ENCODE data around the gene TADA2B. TPM values are rescaled to one million over a fixed set of nuclear protein-coding genes. Genes with fewer than 3 reads are reported as not detected.

Gene TADA2B
- total RNA-seq, 2 donors from 2014 or later = 17.3 to 17.5 TPM

- H3K27me3 Mint-ChIP-seq (ENCODE audit: insufficient read depth) = peaks cover 26% of the 10 kb centered on the region
Measured at GRCh38 chr4:7070729-7071511, 27.7 kb downstream of the TADA2B start.

GRCh38 chr4:7073059-7073458, 29.9 kb downstream of the TADA2B start:
- H3K9me3 ChIP-seq (ENCODE audit: control insufficient read depth, low read length) = no peaks in the 10 kb centered on the region
- H3K36me3 ChIP-seq (ENCODE audit: control insufficient read depth, insufficient read depth, low read length) = no peaks in the 10 kb centered on the region
- H3K4me1 ChIP-seq (ENCODE audit: control insufficient read depth, insufficient read depth, low read length) = no peaks in the 10 kb centered on the region
- H3K4me3 ChIP-seq (ENCODE audit: low read length) = no peak overlapping the region
- DNase-seq = no peak
- H3K9ac ChIP-seq (ENCODE audit: extremely low read depth, low read length, poor library complexity, severe bottlenecking) = no peak overlapping the region
- Mint-ChIP-seq H3K9me3 (no peaks in the 10 kb centered on the region), H3K4me3 (no peak overlapping the region), H3K36me3 (ENCODE audit: low read depth) (no peaks in the 10 kb centered on the region), H3K27ac (no peak overlapping the region), H3K4me1 (peaks cover 3% of the 10 kb centered on the region), H3K27me3 (ENCODE audit: insufficient read depth) (peaks cover 33% of the 10 kb centered on the region)
- peaks cover 22% of the 10 kb centered on the region for H3K27me3 ChIP-seq (ENCODE audit: control insufficient read depth, insufficient read depth, low read length, poor library complexity, severe bottlenecking)
- no peak for TF ChIP-seq CTCF (conservative IDR thresholded peaks at IDR 0.05)
- WGBS, 2 experiments (ENCODE audit: insufficient coverage in 1 of 2, insufficient read length in 1 of 2) = 91 to 92% methylated on average over 14 of the region's 14 CpGs
- no peak overlapping the region for H3K27ac ChIP-seq (ENCODE audit: low read depth, low read length)

More at GRCh38 chr4:7070729-7071511, 27.7 kb downstream of the TADA2B start:
- H3K4me1 ChIP-seq (ENCODE audit: control insufficient read depth, insufficient read depth, low read length) = no peaks in the 10 kb centered on the region
- Mint-ChIP-seq H3K9me3 (no peaks in the 10 kb centered on the region), H3K27ac (no peak overlapping the region), H3K4me1 (peaks cover 8% of the 10 kb centered on the region), H3K4me3 (no peak overlapping the region), H3K36me3 (ENCODE audit: low read depth) (no peaks in the 10 kb centered on the region)
- TF ChIP-seq CTCF (conservative IDR thresholded peaks at IDR 0.05) = peak; percentile 96
- H3K27ac ChIP-seq (ENCODE audit: low read depth, low read length) = no peak overlapping the region
- DNase-seq = peak; percentile 98
- no peak overlapping the region for H3K9ac ChIP-seq (ENCODE audit: extremely low read depth, low read length, poor library complexity, severe bottlenecking)
- no peak overlapping the region for H3K4me3 ChIP-seq (ENCODE audit: low read length)
- 36 to 46% methylated on average over 17 to 23 of the region's 23 CpGs for WGBS, 2 experiments (ENCODE audit: insufficient coverage in 1 of 2, insufficient read length in 1 of 2)
- no peaks in the 10 kb centered on the region for H3K9me3 ChIP-seq (ENCODE audit: control insufficient read depth, low read length)
- peaks cover 22% of the 10 kb centered on the region for H3K27me3 ChIP-seq (ENCODE audit: control insufficient read depth, insufficient read depth, low read length, poor library complexity, severe bottlenecking)
- H3K36me3 ChIP-seq (ENCODE audit: control insufficient read depth, insufficient read depth, low read length) = no peaks in the 10 kb centered on the region

DNA sequence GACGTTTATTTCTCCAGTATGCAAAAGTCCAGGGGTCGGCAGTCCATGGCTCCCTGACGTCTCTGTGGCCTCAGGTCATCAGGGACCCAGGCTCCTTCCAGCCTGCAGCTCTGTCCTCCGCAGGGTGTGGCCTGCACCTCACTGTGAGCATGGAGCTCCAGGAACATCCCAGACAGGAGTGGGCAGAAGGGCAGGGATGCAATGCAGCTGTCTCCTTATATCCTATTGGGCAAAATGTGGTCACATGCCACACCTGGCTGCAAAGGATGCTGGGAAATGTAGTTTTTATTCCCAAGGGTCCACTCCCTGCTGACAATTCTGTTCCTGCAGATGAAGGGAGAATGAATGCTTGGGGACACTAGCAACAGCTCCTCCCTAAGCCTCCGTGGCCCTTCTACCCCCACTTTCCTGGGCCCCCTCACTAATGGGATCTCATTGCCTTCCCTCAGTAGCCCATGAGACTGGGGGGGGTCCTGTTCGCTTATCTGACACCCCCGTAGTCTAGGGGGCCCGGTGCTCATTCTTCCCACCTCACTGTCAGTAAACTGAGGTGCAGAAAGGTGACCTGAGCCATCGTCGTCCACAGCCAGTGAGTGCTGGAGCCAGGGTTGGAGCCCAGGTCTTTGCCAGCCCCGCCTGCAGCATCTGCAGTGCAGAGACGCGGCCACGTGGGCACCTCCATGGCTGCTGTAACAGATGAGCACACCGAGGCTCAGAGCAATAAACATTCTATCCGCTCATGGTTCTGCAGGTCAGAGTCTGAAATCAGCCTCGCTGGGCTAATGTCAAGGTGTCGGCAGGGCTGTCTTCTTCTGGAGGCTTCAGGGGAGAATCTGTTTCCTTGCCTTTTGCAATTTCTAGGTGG, 30.6 kb downstream of the TADA2B start:
- H3K4me1 ChIP-seq (ENCODE audit: control insufficient read depth, insufficient read depth, low read length) = no peaks in the 10 kb centered on the region
- Mint-ChIP-seq H3K27me3 (ENCODE audit: insufficient read depth) (peaks cover 33% of the 10 kb centered on the region), H3K27ac (no peak overlapping the region), H3K36me3 (ENCODE audit: low read depth) (no peaks in the 10 kb centered on the region), H3K9me3 (no peaks in the 10 kb centered on the region), H3K4me3 (no peak overlapping the region), H3K4me1 (peaks cover 1% of the 10 kb centered on the region)
- WGBS, 2 experiments (ENCODE audit: insufficient coverage in 1 of 2, insufficient read length in 1 of 2) = 77 to 78% methylated on average over 14 to 18 of the region's 18 CpGs
- H3K36me3 ChIP-seq (ENCODE audit: control insufficient read depth, insufficient read depth, low read length) = no peaks in the 10 kb centered on the region
- peak; percentile 86 for DNase-seq
- H3K27me3 ChIP-seq (ENCODE audit: control insufficient read depth, insufficient read depth, low read length, poor library complexity, severe bottlenecking) = peaks cover 22% of the 10 kb centered on the region
- H3K4me3 ChIP-seq (ENCODE audit: low read length) = no peak overlapping the region
- no peak overlapping the region for H3K27ac ChIP-seq (ENCODE audit: low read depth, low read length)
- no peaks in the 10 kb centered on the region for H3K9me3 ChIP-seq (ENCODE audit: control insufficient read depth, low read length)
- TF ChIP-seq CTCF (conservative IDR thresholded peaks at IDR 0.05) = no peak
- no peak overlapping the region for H3K9ac ChIP-seq (ENCODE audit: extremely low read depth, low read length, poor library complexity, severe bottlenecking)
